ENCODE data around the gene GRID1.

The GRID1 gene

DNA sequence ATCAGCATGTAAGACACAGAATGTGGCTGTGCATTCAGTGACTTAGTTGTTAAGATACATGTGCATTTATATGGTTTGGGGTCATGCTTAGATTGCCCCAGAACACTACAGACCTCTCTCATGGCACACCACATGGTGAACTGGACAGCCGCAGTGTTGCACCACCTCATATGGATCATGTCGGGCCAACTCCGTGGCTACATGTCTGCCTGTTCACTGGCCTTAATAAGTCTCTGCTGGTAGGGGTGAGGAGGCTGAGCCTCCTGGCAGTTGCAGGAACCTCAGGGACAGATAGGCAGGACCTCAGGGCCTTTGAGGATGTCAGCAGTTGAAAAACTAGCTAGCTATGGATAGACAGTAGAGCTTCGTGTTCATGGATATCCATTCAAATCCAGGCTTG, 751.0 kb downstream of the GRID1 start:
- no peak for DNase-seq

- no peak for DNase-seq
Observed at GRCh38 chr10:85614981-85615380, 751.6 kb downstream of the GRID1 start.

DNA sequence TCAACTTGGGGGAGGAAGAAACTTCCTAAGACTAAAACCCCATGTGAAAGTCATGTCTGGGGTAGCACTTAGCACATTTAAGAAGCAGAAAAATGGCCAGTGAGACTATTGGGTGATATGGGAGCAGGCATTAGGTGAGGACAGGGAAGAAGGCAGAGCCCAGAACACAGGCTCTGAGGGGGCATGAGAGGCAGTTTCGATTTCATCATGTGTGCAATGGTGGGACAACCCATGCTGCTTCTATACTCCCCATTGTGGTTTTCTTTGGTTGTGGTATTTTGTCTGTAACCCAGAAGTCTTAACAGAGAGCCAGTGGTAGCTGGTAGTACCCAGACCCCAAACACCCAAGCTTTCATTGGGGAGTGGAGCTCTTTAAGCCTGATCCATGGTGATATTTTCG, 752.0 kb downstream of the GRID1 start:
- DNase-seq, result no peak

GRCh38 chr10:85613391-85613790, 753.2 kb downstream of the GRID1 start:
- no peak for DNase-seq

- peak; percentile 17 for DNase-seq
Observed at GRCh38 chr10:85612833-85613232, 753.8 kb downstream of the GRID1 start.

DNA sequence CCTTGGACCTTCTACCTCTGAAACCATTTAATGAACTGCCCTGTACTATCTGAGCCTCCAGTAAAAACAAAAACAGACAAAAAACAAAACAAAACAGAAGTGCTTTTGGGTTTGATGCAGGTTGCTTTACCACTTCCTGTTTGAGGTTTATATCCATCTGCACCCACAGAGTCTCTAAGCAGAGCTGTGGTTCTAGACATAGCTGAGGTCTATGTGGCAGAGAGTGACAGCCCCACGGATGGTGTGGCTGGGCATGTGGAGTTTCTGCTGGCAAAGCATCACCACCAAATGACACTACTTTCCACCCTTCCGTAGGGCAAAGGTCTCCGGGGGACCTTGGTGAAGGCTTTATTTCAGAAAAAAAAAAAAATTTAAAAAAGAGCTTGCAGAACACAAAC, 754.2 kb downstream of the GRID1 start:
- DNase-seq, result peak; percentile 63

DNA sequence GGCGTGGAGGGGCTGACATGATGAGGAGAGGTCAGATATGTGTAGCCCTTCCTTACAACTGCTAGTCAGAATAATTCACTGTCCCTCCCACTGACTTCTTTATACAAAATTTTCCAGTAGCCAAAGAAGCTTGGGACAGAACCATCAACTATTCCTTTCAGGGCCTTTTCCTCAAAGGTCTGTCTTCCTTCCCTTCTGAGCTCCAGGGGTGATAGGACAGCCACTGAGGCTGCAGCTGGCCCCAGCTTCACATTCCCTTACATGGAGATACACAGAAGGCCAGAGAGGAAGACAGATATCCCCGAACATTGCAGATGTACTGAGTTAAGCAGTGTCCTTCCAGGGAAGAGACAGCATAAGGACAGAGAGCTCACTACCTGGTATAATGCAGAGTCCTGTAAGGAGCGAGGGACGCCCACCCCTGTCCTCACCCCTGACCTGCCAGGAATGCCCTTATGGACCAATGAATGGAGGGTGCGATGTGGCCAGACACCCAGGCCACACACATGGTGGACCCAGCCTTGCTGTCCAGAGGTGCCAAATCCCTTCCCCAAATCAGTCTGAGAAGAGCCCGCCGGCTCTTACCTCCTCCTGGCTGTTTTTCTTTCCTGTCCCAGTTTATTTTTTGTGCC, 754.7 kb downstream of the GRID1 start:
- DNase-seq, result no peak

DNA sequence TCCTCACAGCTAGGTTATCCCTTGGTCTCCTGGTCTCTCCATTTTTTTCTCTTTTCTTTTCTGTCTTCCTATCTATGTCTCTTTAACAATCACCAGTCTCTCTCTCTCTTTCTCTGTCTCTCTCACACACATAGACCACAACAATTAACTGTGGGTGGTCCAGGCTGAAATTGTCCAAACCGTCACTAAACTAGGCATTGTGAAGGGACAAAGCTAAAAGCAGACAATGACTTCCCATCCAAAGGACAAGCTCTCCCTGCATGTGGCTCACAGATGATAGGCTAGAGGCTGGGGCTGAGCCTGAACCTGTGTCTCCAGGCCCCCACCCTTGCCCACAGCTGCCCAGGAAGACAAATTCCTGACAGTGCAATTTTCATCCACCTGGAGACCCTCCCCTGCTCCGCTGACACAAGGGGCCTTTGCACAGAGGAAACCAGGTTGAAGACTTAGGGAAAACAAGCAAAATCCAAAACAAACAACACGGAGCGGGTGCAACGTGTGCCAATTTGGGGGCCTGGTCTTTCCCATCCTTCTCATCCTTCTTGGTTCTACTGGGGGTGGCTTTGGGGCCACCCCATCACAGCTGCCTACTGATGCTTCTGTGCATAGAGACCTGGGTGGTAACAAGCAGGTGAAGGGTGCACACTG, 755.4 kb downstream of the GRID1 start:
- DNase-seq, result no peak

GRCh38 chr10:85610381-85611092, 756.1 kb downstream of the GRID1 start:
- no peak for DNase-seq

DNA sequence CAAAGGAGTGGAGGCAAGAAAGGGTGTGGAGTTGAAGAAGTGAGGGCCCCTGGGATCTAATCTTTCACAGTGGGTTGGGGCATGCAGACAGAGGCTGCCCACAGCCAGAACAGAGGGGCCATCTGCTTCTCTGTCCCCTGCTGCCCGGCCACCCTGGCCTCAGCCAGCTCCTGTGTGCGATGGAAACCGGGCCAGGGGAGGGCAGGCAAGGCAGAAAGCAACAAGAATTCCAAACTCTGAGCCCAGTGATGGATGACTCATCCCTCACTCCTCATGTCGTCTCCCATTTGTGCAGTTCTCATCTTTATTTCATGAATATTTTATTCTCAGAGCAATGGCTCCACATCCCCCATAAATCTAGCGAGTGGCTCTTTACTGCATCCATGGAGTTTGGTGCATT, 757.1 kb downstream of the GRID1 start:
- no peak for DNase-seq

DNA sequence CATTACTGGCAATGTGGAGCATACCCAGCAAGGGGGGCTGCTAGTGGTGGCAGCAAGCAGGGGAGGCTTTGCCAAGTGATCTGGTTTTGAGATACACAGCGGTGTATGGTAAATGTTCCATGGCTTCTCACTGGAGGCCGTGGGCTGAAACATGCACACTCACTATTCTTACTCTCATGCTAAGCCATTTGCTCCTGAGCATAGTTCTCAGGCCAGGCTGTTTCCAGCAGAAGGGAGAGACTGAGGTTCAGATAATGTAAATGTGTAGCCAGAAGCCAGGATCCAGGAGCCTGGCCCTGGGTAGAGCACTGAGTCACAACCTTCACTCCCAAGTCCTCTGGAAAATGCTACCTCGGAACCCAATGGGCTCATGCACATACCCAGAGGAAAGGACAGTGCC, 757.9 kb downstream of the GRID1 start:
- no peak for DNase-seq

GRCh38 chr10:85607043-85607695, 759.4 kb downstream of the GRID1 start:
- DNase-seq, result no peak

- DNase-seq, result no peak
Observed at GRCh38 chr10:85606401-85606800, 760.2 kb downstream of the GRID1 start.

DNA sequence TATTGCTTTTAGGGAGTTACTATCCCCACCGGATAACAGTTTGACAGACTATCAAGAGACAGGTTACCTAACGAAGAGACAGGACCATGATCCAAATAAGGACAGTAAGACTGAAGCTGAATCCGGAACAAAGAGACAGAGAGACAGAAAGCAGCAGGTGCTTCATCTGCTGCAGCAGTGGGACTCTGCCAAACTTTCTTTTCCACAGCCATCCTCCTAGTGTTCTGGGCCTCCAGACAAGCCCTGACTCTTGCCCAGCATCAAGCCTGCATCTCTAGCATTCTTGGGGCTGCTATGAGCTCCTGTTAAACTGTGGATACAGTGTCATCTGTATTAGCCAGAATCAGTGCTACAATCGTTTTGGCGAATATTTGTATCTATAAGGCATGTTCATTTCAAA, 761.7 kb downstream of the GRID1 start:
- no peak for DNase-seq

DNA sequence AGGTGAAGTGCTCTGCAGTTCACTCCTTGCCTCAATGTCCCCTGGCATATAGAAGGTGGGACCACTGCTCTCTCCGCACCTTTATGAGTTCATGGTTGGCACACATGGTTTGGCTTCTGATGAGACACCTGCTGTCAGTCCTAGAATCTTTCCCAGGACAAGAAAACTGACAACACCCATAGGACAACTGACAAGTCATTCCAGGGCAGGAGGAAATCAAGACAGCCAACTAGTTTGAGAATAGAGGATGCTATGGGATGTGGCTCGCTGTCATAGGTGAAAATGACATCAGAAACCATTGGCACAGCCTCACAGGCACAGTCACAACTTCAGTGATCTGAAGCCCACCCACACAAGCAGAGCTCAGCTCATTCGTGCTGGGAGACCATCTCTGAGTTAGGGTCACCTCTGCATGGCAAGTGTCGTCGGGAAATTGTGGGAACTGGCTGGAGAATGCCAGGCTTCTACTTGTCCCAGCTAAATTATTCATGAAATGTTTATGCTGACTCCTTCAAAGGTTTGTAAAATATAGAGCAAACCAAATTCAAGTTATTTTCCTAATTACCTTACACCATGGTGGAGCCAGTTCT, 762.4 kb downstream of the GRID1 start:
- DNase-seq, result no peak

GRCh38 chr10:85603151-85603940, 763.2 kb downstream of the GRID1 start:
- DNase-seq, result peak; percentile 6

GRCh38 chr10:85602713-85603112, 763.9 kb downstream of the GRID1 start:
- no peak for DNase-seq

DNA sequence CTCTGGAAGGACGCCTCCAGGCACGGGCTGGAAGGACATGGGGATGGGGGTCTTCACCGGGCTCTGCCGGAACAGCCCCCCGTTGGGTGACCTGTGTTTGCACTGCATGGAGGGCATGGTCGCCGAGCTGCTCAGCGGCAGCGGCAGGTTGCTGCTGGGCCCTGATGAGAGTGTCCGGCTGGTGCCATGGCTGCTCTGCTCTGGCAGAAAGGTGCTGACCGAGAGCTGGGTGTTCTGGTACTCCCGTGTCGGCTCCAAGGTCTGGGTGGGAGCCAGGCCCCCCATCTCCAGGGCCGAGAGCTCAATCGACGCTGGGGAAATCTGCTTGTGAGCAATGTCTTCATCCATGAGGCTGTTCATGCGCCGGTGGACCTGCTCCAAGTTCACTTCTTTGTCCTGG, 764.3 kb downstream of the GRID1 start:
- no peak for DNase-seq

DNA sequence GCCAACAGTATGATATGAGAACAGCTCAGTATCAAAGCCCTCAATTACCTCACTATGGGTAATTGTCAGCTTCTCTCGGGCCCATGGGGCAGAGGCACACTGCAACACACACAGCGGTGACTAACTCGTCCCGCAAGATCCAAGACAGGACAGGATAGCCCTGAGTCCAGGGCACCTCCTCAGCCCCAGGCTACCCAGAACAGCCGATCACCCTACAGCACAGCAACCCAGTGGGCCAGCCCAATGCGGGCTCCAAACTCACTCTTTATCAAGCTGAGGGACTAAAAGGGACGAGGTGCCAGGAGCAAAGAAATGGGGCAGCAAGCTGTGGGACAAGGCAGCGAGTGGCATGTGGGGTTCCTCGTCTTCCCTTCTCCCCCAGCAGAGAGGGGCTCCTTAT, 765.1 kb downstream of the GRID1 start:
- no peak for DNase-seq

DNA sequence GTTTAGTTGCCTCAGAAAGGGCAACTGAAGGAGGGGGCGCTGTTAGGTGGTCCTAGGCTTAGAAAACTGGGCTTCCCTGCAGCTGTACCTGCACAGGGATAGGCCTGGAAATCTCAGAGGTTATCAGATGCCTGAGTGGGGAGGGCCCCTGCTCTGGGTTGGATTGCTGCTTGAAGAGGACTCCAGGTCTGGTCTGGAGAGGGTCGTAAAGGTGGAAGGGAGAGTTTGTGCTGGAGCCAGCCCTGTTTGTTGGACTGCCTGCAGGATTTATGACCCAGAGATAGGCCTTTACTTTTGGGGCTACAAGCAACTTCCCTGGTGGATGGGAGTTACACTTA, 765.9 kb downstream of the GRID1 start:
- DNase-seq, result no peak

- no peak for DNase-seq
Observed at GRCh38 chr10:85600026-85600743, 766.4 kb downstream of the GRID1 start.

DNA sequence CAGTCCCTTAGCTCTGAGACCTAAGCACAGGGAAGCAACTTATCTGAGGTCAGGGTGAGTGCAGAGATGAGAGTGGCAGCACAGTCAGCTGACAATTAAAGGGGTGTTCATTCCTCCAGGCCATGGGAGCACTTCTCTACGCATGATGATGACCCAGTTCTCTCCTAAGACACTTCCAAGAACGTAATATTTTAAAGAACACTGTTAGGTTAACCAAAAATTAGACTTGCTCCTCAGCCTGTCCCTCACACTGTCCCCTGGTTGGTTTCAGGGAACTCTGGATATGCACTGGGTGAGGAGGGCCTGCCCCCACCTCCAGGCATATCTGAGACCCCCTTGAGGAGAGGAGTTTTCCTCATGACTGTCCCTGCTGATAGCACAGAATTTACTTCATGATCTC, 767.5 kb downstream of the GRID1 start:
- DNase-seq, result no peak
